C4-2B (cell line): ENCODE measurements around the gene IKBKG.

ENCODE experiments used
- CTCF ChIP-seq: fragments of 450-650 bp; conservative IDR thresholded peaks from 2 replicates; pipeline ENCODE4 v1.5.1; 2017; ENCODE audit warnings: mild to moderate bottlenecking
- ZFX ChIP-seq: fragments of 450-650 bp; IDR thresholded peaks from 2 replicates; pipeline ENCODE4 v1.6.1; 2017

- TF ChIP-seq CTCF (no peak), ZFX (no peak)
These were observed 45.3 kb upstream of the IKBKG start for GRCh38 chrX:154502098-154502497.
